ENCODE data around the gene SMIM8. TPM values are rescaled to one million over a fixed set of nuclear protein-coding genes. Genes with fewer than 3 reads are reported as not detected.
"Not testable (repeated sequence)": the region's sequence is repeated elsewhere in the genome, so short reads cannot be mapped to it uniquely, and the experiment has no call there.

Gene SMIM8
- total RNA-seq, 1 donor from 2014 or later = 5.5 TPM

- Mint-ChIP-seq H3K27me3 (ENCODE audit: low read depth) (peaks cover 40% of the 10 kb centered on the region), H3K4me3 (ENCODE audit: unreplicated experiment) (no peak overlapping the region), H3K9me3 (ENCODE audit: low read depth) (no peaks in the 10 kb centered on the region), H3K27ac (ENCODE audit: unreplicated experiment) (no peak overlapping the region), H3K36me3 (ENCODE audit: low read depth) (no peaks in the 10 kb centered on the region), H3K4me1 (ENCODE audit: low read depth) (no peaks in the 10 kb centered on the region)
- no peak for TF ChIP-seq CTCF (IDR thresholded peaks at IDR 0.05)
- DNase-seq (ENCODE audit: low spot score) = no peak
Measured at GRCh38 chr6:87315071-87315470, 7.3 kb upstream of the SMIM8 start.

GRCh38 chr6:87319271-87319987 lies 3.0 kb upstream of the SMIM8 start:
- H3K4me1 Mint-ChIP-seq (ENCODE audit: low read depth) = peaks cover 10% of the 10 kb centered on the region
- H3K27me3 Mint-ChIP-seq (ENCODE audit: low read depth) = peaks cover 23% of the 10 kb centered on the region
- DNase-seq (ENCODE audit: low spot score) = no peak
- no peak overlapping the region for H3K27ac Mint-ChIP-seq (ENCODE audit: unreplicated experiment)
- H3K9me3 Mint-ChIP-seq (ENCODE audit: low read depth) = no peaks in the 10 kb centered on the region
- H3K4me3 Mint-ChIP-seq (ENCODE audit: unreplicated experiment) = no peak overlapping the region
- no peaks in the 10 kb centered on the region for H3K36me3 Mint-ChIP-seq (ENCODE audit: low read depth)
- TF ChIP-seq CTCF (IDR thresholded peaks at IDR 0.05) = no peak

- H3K9me3 Mint-ChIP-seq (ENCODE audit: low read depth) = peaks cover 13% of the 10 kb centered on the region
- H3K36me3 Mint-ChIP-seq (ENCODE audit: low read depth); H3K27ac Mint-ChIP-seq (ENCODE audit: unreplicated experiment); DNase-seq (ENCODE audit: low spot score); H3K27me3 Mint-ChIP-seq (ENCODE audit: low read depth): not testable (repeated sequence)
- H3K4me1 Mint-ChIP-seq (ENCODE audit: low read depth) = peaks cover 14% of the 10 kb centered on the region
- peak overlapping the region; percentile 16 for H3K4me3 Mint-ChIP-seq (ENCODE audit: unreplicated experiment)
Measured at GRCh38 chr6:87323880-87324279, 1.5 kb downstream of the SMIM8 start.

GRCh38 chr6:87330961-87331360 lies 8.6 kb downstream of the SMIM8 start:
- Mint-ChIP-seq H3K4me3 (ENCODE audit: unreplicated experiment) (no peak overlapping the region), H3K9me3 (ENCODE audit: low read depth) (peaks cover 10% of the 10 kb centered on the region), H3K27me3 (ENCODE audit: low read depth) (no peaks in the 10 kb centered on the region), H3K27ac (ENCODE audit: unreplicated experiment) (no peak overlapping the region), H3K36me3 (ENCODE audit: low read depth) (peaks cover 5% of the 10 kb centered on the region), H3K4me1 (ENCODE audit: low read depth) (peaks cover 17% of the 10 kb centered on the region)
- TF ChIP-seq CTCF (IDR thresholded peaks at IDR 0.05) = no peak
- DNase-seq (ENCODE audit: low spot score) = no peak

GRCh38 chr6:87333033-87333432 lies 10.6 kb downstream of the SMIM8 start:
- H3K4me3 Mint-ChIP-seq (ENCODE audit: unreplicated experiment) = no peak overlapping the region

More at GRCh38 chr6:87333033-87333432, 10.6 kb downstream of the SMIM8 start:
- H3K27me3 Mint-ChIP-seq (ENCODE audit: low read depth) = no peaks in the 10 kb centered on the region
- peaks cover 1% of the 10 kb centered on the region for H3K36me3 Mint-ChIP-seq (ENCODE audit: low read depth)
- no peak for TF ChIP-seq CTCF (IDR thresholded peaks at IDR 0.05)
- H3K27ac Mint-ChIP-seq (ENCODE audit: unreplicated experiment) = no peak overlapping the region
- no peak for DNase-seq (ENCODE audit: low spot score)
- H3K4me1 Mint-ChIP-seq (ENCODE audit: low read depth) = peaks cover 17% of the 10 kb centered on the region
- H3K9me3 Mint-ChIP-seq (ENCODE audit: low read depth) = peaks cover 1% of the 10 kb centered on the region
